GM19372 (cell line): Measurements from ENCODE around the gene FSTL4.

ENCODE experiments used
- ATAC-seq: cut with Tn5 transposase; IDR thresholded peaks from one replicate; pipeline ENCODE4 v1.9.1; 2021; ENCODE audit warnings: mild to moderate bottlenecking, low read depth, moderate library complexity; ENCODE audit not compliant: unreplicated experiment

The FSTL4 gene

DNA sequence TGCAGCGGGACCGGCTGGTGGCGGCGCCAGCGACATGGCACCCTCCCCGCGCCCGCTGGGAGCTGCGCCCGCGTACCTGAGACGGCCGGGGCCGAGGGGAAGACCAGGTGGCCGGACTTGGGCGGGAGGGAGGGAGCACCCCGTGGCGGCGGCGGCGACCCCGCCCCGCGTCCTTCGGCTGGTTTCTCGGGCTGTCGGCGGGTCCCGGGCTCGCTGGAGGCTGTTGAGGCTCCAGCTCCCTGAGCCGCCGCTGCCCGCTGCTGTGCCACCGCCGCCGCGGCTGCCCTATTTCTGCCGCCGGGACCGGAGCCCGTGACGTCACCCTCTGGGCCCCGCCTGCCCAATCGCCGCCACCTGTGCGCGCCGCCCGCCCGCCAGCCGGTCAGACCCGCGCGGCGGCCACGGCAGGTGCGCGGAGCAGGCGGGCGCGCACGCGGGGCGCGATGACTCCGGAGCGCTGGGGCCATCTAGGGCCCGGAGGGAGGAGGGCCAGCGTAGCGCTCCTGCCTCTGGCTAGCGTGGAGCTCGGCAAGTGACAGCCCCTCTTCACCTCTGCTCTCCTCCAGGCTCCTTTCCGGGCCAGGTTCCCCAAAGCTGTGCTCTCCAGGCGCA is at the start of gene FSTL4:
Gene FSTL4, minus strand, starts transcription at position 293 of the 612 bp plus-strand sequence.
- ATAC-seq, result no peak

DNA sequence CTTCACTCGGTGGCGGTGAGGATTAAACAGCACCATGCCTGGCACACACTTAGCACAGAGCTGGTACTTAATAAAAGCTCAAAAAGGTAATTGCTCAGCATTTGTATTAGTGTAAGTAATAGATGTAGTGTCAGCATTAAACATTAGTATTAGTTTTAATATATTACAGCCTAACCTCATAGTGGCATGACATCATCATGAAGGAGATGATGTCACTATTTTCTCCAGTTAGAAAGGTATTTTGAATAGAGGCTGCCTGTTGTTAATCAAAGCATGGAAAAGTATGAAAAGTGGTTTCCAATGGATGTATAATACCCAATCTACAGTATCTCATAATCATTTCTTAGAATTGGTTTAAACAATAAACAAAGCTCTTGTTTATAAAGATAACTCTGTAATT is 49.0 kb upstream of the FSTL4 start:
- no peak for ATAC-seq

DNA sequence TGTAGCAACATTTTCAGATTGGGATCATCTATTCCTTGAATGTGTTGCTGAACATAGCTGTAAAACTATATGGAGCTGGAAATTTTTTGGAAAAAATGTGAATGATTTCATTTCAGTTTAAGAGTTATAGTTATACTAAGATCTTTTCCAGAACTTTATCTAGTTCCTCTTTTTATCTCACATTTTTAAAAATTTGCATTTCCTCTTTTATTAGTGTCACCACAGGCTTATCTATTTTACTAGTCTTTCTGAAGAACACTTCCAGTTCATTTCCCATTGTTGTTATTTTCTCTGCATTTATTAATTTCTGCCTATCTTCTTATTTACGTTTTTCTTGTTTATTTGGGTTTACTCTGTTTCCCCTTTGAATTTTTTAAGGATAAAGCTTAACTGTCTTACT is 46.0 kb upstream of the FSTL4 start:
- ATAC-seq, result no peak

DNA sequence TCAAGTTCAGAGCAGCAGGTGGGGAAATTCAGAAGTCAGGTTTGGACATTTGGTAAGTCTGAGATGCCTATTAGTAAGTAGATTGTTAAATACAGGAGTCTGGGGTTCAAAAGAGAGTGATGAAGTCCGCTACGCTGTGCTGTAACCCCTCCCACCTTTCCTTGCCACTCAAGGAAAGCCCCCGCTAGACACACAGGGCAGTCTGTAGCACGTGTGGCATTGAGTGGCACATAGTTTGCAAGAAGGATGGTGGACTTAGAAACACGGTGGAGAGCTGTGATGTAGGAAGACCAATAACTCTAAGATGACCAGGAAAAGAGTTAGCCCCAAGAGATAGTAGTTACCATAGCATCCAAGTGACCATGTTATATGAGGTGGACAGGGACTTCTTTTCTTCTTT is 44.7 kb upstream of the FSTL4 start:
- no peak for ATAC-seq

DNA sequence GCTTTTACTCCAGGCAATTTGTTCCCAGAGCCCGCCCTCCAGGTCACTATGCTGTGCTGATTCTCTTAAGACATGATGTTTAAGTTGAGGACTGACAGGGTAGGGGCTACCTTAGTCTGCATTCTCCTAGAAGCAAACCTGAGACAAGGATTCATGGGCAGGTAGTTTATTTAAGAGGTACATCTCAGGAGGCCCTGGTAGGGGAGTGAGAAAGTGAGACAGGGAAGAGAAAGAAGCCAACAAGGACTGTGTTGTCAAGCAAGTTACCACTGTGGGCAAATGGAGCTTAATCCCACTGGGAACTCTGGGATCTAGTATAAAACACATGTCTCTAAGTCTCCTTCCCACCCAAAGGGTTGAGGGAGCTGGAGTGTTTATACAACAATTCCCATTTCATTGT is 43.6 kb upstream of the FSTL4 start:
- ATAC-seq, result no peak

DNA sequence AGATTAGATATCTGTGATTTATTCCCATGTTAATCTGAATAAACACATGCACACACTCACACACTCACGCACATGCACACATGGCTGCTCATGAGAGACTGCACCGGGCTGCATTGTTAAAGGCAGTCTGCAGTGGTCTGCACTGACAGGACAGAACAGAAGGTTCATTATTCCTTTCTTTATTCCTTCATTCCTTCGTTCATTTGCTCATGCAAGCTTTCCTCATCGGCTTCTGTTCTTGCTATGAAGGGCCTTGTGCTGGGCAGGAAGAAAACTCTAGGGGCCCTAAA is 41.4 kb upstream of the FSTL4 start:
- no peak for ATAC-seq

DNA sequence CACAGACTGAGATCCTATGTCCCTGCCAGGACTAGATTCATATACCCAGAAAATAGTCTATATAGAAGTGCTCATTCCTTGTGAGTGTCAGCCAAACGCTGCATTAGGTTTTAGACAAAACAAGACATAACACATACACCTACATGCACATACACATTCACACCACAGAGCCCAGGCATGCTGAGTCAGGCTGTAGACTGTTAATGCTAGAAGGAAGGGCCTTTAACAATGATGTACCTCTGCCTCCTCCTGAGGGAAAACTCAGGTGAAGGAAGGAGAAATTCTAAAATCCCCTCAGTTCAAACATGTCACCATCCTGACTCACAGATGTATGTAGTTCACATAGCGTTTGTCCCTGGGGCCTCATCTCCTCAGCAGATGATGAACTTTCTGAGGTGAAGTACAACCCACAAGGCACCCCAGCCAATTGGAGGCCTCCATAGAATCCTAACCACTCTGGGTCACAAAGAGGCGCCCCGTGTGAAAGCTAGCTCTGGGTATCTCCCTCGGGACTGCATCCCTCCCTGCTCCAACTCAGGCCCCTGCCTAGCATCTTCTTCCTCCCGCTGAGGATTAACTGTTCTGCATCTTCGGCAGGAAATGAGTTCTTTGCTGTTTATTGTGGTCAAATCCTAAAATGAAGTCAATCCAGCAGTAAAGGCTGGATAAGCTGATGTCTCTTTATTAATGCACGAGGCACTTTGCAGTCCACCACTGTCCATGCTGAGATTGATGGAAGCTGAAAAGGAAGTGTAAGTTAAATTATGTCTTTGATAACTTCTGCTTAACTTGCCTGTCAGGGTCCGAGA is 40.8 kb upstream of the FSTL4 start:
- ATAC-seq, result no peak

DNA sequence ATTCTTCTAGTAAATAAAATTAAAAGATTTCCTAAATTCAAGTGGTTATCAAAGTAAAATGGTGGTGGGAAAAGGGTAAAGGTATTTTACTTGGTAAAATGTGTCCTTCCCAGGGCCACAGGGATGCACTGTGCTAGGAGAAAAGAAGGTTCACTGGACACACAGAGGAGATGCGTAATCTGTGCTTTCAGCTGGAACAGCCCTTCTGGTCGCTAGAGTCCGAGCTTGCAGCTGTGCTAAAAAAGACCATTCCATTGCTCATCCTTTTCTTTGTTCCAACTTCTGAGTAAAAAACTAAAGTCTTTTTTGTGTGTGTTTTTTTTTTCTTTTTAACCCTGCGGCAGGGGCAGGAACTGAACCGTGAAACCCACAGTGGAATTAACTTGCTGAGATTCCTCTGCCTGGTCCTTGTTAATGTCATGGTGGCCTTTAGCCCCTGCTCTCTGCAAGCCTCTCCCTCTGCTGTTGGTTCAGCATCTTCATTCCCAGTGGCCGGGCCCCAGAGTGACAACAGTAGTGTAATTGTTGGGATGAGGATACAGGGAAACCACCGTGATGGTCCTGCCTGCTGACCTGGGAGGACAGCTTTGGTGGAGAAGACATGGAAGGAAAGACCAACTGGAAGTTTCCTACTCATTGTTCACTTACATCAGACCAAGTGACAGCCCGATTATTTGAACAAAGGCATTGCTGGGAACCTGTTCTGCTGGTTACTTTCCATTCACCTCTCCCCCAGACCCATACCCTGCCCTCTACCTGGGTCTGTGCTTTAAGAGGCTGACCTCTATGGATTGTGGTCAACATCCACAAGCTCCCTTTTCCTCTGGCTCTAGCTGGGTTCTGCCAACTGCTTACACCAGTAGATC is 31.9 kb upstream of the FSTL4 start:
- no peak for ATAC-seq

DNA sequence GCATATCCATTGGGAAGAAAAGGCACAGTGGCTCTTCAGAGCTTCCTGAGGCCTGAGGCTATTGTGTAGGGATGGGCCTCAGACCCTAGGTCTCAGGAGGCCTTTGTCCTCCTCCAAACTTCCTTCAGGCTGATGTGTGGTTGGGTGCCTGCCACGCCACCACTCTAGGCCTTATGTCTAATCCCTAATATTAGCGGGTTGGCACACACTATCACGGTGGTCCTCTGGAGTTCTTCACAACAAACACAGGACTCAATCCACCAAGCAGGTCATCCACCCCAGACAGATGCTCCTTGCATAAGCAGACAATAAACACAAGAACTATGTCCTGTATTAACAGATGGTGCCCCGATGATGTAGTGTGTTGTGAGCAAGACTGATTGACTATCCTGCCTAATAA is 31.0 kb upstream of the FSTL4 start:
- no peak for ATAC-seq

DNA sequence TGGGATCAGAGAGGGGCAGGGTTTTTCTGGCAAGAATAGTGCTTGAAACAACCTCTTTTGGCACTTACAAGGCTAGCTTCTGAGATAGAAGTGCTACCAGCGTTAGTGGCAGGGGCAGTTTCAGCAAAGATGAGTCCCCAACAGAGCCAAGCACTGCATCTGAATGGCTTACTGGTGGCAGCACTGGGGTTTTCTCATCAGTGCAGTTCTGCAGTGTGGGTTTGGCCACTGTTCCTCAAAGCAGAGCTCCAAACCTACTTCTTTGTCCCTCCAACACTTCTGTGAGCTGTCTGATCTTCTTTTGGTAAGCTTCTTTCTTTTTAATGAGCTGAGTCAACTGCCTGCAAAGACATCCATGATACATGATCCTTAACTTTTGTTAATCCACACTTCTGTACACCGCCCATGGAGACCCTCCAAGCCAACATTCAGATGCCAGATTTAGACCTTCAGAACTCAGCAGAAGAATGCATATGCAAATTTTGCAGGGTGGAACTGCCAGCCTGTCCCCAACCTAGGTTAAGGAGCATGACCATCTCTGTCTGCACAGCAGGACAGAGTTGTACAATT is 29.9 kb upstream of the FSTL4 start:
- no peak for ATAC-seq

DNA sequence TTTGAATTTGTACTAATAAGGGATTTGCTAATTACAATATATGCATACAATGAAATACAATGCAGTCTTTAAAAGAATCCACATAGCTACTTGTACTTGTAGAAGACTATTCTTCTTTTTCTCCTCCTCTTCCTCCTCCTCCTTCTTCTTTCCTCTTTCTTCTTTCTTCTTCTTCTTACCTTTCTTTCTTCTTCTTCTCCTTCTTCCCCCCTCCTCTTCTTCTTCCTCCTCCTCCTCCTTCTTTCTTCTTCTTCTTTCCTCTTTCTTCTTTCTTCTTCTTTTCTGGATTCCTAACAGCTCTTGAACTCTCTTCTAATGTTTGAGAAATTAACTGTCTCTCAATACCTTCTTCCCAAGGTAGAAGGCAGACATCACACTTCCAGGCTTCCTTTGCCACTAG is 29.3 kb upstream of the FSTL4 start:
- ATAC-seq, result no peak

DNA sequence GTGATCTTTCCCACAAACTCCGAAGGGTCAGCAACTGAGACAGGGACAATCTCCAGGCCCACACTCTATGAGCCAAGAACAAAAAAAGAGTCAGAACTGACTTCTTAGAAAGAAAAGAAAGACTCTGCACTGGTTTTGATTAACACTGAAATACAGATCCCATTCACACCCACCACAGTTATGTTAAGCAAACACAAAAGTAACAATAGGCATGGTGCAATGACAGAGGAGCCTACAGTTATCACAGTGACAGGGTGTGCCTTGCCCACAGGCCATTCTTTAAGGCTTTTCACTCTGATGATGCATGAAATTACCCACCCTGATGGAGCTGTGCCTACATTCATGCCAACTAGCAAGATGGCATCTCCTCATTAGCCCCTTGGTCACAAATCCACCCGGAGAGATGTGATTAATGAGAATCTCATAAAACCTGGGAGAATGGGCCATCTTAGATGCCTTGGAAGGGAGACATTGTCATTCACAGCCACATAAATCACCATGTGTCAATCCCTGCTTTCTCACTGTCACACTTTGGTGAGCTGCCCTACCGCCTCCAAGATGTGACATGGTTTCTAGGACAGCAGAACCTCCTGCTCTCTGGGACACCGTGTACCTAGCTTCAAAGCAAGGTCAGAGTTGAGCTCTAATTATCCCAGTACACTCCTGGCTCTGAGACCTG is 27.6 kb upstream of the FSTL4 start:
- ATAC-seq, result no peak

DNA sequence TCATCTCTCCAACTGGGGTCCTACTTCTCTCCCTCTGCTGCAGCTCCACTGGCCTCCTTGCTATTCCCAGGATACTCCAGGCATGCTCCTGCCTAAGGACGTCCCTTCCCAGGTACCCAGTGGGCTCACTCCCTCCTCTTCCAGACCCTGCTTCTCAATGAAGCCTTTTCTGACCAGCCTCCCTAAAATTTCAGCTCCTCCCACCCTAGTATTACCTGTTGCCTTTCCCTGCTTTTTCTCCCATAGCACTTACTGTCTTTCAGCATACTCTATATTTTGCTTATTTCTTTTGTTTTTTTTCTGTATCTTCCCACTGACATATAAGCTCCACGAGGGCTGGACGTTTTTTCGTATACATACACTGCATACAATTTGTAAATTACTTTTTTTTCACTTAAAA is 26.1 kb upstream of the FSTL4 start:
- no peak for ATAC-seq

DNA sequence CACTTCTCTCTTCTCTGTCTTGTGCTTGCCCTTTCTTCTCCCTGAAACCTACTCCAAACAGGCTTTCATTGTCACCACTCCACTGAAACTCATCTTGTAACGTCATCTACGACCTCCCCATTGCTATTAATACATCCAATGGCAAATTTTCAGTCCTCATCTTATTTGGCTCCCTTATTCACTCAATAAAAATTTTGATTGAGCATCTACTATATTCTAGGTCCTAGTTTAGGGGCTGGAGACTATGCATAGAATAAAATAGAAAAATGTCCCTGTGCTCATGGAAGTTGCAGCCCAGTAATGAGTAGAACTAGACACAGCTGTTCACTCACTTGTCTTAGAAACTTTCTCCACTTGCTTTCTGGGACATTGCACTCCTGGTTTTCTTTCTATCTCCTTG is 24.9 kb upstream of the FSTL4 start:
- ATAC-seq, result no peak

DNA sequence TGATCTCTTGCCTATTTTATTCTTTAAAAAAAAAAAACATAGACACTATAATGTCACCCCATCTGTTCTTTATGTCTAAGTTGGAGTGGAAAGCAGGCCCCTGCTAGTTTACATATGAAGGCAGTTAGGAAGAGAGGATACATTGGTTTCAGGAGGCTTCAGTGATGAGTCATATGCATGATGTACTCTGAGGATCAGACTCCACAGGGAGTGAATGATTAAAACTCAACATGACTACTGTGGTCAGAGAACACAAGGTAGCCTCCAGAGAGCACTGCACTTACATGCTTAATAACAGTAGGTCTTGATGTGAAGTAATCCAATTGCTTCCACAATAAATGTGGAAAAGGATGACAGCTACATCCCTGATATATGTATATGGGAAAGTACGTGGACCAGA is 22.7 kb upstream of the FSTL4 start:
- no peak for ATAC-seq

DNA sequence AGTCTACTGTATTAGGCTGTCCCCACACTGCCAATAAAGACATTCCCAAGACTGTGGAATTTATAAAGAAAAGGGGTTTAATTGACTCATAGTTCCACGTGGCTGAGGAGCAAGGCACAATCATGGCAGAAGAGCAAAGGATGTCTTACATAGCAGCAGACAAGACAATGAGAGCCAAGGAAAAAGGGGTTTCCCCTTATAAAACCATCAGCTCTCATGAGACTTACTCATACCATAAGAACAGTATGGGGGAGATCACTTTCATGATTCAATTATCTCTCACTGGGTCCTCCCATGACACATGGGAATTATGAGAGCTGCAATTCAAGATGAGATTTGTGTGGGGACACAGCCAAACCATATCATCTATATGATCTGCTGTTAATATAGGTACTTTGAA is 14.8 kb upstream of the FSTL4 start:
- no peak for ATAC-seq

DNA sequence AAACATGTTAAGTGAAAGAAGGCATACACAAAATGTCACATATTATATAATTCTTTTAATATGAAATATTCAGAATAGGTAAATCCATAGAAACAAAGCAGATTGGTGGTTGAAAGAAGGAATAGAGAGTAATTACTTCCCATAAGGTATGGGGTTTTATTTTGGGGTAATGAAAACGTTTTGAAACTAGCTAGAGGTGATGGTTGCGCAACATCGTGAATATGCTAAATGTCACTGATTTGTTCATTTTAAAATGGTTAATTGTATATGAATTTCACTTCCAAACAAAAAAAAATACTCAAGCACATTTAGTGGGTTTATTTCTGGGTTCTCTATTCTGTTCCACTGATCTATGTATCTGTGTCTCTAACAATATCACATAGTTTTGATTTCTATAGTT is 12.0 kb upstream of the FSTL4 start:
- no peak for ATAC-seq

DNA sequence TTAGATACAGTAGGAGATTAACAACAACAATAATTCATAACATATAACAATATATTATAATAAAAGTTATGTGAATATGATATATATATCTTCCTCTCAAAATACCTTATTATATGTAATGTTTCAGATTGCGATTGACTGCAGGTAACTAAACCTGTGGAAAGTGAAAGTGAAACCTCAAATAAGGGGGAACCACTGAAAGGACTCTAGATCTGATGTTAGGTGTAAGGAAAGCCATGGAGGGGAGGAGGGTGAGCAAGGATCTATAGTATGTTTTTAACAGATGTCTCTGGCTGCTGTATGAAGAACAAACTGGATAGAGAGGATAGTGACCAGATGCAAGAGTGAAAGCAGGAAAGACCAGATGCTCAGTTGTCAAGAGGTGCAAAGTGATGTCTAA is 5.8 kb upstream of the FSTL4 start:
- no peak for ATAC-seq

DNA sequence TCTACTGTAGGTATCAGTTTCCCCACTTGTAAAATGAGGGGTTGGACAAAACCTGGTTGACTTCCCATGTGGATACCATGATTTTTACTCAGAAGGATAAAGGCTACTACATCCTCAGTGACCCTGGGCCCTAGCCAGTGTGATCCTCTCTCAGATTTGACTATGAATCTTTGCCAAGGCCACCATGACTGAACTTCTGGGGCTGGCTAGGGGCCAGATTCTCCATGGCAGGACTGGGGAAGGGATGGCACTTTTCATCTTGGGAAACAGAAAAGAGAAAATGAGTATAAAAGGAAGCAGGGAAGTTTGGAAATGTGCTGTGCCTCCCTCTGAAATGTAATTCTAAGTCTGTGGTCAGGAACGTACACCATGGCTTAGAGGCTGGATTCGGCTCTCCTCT is 1.4 kb upstream of the FSTL4 start:
- no peak for ATAC-seq

DNA sequence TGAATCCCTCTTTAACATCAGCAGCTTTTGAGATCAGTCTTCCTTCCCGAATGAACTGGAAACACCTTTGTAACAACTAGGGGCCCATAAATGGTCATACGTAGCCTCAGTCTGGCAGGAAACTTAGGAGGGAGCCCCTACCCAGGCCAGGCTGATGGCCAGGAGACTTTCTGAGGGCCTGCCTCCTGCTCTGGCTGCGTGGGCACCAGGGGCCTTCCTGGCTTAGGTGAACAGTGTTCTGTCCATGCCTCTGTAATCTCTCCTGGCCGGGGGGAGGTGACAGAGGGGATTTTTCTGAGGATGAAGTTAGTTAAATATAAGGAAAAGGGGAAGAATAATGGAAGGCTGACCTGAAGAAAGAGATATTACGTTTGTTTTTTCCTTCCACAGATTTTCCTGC is 843 bp upstream of the FSTL4 start:
- no peak for ATAC-seq
